LHCN-M2 (cell line): Measurements from ENCODE around the gene MYBPC1. TPM values are rescaled to one million over a fixed set of nuclear protein-coding genes. Genes with fewer than 3 reads are reported as not detected.

ENCODE experiments used
- DNase-seq: peaks from one replicate; pipeline ENCODE4 v3.0.0-alpha.2; 2012; ENCODE audit warnings: low read depth
- total RNA-seq: library from RNA; depleted of rRNA; stranded (reverse); fragments of >200 nt; gene quantifications from 2 replicates; pipeline ENCODE4 v1.2.3, GENCODE V29; 2014

The MYBPC1 gene
- total RNA-seq, 1 experiment from 2014 or later = not detected

DNA sequence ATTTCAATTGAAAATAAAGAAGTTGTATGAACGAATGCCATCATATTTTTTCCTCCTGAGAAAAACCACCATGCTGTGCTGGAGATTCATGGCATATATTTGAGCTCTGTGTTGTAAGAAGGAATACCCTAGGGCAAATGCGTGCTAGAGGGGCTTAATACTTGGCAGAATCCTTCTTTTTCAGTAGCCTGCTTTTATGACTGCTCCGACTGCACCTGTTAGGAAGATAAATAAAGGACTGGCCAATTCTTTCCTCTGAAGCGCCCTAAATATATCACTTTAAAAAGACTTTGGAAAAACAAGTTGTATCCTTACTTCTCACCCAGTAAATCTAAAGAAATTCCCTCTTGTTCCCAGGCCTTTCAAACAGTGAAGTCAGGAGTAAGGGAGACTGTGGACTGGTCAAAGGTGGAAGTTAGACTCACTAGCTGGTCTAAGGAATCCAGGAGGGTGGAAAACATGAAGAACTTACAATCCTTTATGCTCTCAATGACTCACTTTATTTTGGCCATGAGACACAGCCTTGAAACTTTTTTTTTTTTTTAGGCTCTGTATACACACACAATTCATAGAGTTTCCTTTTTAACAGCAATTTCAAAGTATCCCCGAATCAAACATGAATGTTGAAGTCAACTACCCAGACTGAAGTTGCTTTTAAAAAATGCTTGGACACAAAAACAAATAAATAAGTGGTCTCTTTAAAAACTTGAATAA lies 5.2 kb downstream of the MYBPC1 start:
- no peak for DNase-seq

DNA sequence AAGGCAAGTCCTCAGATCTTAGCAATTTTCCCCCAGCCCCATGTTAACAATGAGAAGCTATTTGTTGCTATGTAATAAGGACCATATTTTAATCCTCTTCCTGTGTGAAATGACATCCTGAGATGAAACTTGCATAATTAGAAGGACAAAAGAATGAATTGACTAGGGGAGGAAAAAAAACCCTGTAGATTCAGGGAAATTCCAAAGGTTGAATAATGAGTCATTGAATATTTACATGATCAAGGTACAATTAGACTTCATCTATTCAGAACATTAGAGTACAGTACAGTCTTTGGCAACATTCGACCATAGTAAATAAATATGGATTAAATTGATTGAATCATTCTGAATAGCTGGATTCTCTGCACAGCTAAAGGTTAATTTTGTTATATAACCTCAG lies 9.4 kb downstream of the MYBPC1 start:
- DNase-seq = no peak

DNA sequence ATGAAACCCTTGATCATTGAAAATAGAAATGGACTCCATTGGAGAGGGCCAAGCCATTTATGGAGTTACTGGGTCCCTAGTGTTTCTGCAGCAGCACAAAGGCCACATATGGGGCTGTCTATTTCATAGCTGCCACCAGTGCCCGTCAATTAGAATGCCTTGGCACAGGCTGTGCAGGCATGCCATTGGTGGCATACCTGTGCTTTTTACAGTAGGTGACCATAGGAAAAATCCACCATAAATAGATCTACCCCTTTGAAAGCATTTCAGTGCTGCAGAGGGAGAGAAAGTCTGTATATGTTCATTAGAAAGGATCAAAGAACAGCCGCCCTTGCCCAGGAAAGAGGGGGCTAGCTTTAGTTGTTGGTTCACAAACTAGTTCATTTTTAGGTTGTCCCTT lies 13.1 kb downstream of the MYBPC1 start:
- no peak for DNase-seq

DNA sequence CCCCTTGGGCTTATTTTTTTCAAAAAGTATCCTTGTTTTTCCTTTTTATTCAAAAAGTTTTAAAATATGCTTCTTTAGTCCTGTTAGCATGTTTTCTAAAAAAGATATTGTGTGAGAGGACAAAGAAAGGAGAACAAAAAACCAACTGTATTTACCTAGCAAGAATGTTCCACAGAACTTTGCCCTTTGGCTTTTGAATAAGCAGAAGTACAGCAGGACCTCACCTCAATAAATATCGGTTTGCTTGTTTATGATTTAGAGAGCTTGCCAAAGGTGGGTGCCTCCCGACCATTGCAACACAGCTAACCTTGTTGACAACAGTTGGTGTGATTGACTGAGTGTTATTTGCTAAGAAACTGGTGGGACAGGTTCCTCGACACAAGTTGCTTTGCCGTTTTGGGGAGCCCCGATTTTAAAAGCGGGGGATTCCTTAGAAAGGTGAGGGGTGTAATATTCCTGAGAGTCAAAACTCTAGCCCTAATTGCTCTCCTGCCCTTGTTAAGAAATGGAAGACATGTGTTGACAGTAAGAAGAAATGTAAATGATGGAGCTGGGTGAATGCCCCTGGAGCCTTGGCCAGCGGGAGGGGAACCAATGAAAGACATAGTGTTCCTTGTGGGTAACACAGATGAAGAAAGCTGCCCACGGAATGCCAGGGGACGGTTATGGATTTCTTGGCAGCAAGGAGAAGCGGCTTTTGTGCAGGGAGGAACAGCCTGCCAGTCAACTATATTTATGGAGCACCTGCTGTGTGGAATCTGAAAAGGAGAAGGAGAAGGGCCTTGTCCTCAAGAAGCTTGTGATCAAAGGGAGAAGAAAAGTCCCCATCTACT lies 13.7 kb downstream of the MYBPC1 start:
- no peak for DNase-seq

DNA sequence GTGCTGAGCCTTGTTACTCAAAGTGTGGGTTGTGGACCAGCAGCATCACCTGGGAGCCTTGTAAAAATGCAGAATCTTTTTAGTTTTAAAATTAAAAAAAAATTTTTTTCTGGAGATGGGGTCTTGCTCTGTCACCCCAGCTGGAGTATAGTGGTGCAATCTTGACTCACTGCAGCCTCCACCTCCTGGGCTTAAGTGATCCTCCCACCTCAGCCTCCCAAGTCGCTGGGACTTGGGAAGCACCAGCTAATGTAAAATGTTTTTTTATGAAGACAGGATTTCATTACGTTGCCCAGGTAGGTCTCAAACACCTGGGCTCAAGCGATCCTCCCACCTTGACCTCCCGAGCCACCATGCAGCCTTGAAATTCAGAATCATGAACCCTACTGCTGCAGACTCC lies 14.4 kb downstream of the MYBPC1 start:
- DNase-seq = no peak

DNA sequence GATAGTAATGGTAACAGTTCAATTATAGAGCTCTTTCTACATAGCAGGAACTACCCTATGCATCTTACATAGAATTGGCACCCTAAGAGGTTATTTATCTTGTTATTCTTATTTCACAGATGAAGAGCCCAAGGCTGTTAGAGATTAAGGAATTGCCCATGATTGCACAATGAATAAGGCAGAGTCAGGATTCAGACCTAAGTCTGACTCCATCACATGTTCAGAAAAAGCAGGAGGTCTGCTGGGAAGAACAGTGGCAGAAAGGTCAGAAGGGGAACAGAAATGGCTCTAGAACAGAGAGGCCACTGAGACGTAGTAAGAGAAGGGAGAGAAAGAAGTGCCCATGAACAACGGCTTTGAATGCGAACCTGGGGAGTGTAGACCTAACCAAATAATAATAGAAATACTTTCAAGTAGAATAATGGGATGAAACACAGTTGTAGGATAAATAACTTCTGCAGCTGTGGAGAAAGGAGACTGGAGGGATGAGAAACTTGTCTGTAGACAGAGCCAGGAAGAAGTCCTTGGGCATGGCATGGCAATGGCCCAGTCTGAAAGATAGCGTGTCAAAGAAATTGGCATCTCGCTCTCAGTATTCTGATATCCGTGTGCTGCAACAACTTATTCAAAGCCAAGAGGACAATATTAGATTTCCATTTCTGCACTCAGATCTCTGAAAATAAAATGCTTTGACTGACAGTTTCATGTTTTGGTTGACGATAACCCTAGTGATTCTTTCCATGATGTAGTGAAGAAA lies 17.6 kb downstream of the MYBPC1 start:
- no peak for DNase-seq

DNA sequence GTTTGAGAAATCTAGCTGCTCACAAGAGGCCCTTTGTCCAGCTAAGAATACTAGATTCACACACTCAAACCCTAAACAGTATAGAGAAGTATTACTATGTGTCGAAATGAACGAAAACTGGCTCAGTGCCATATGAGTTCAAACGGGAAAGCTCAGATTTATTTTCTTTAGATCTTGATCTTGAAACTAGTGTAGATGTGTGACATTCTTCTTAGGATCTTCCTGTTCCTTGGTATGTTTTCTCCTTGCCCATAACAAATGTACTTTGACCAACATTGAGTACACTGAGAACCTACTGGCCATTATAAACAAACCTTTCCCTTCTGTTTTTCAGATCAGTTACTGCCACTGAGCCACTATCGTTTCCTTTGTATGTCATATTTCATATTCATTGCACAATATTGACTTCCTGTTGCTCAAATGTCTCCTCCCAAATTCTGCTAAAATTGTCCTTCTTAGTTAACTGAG lies 21.3 kb downstream of the MYBPC1 start:
- DNase-seq = no peak

DNA sequence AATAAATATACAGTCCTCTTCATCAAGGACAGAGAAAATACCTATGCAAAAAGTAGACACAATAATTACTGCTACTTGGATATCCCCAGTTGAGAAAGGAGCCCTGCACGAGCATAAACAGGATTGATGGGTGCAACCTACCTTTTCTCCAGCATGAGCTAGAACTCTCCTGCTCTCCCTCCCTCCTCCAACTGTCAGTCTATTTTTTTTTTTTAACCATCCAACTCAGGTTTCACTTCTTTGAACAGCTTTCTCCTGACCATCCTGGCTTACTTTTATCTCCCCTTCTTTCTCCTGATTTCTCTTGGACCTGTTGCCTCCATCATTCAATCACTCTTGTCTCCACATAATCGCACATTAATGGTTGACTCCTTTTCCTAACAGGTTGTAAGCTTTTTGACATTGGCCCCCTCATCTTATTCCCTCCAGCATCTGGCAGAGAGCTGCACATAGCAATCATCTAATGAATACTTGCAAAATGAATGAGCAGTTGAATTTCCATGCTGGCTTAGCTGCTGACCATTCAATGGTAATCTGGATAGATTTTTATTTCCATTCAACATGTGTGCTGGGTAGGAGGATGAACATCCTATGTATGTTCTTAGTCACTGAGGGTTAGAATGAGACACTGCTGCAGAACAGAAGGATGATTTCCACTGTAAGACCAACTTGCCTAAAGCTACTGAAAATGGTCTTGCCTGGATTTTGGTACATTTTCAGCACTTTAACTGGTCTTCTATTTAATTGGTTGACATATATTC lies 24.4 kb downstream of the MYBPC1 start:
- no peak for DNase-seq

DNA sequence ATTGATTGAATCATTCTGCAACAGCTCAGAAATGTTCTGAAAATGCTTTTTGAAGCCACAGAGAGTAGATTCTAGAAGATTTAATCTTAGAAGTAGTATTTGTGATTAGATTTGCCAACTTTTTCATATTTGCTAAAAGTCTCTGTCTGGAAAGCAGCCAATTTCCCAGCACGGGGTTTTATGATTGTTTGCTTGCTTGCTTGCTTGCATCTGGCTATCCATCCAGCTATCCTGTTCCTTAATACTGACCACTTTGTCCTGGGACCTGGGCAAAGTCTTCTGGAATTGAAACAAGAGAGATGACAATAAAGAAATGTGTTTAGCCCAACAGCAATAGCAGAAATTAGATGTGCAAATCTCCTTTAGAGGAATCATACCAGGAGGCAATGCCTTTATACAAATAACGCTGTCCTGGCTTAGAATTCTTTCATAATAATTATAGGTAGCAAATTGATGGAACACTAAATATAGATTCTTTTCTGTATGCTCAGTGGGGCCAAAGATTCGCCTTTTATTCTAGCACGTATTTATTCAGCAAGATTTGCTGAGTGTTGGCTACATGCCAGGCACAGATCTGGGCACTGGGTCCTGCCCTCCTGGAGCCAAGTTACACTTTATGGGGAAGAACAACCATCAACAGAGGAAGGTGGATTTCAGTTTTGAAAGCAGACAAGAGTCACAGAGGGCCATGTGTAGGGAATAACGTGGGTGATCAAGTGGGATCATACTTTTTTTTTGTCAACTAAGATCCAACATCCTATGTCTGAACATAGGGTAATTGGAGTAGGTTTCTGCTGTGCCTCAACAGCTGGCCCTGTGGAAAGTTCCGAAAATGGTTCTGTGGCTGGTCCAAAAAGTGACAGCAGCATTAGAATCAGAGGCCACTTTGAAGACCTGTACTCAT lies 25.3 kb downstream of the MYBPC1 start:
- no peak for DNase-seq

DNA sequence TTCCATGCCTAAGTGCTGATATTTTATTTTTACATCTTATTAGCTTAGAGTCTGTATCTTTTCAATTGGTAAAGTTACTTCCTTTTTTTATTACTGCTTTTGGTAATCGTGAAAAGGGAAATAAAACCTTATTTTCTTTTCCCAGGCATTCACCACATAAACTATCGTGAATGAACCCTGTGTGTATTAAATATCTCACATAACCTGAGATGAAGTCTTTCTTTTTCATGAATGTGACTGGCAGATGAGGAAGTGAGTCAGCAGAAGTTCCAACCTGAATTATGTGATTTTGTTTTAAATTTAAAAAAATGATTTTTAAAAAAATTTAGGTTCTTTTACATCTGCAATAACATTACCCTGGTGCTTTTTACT lies 26.0 kb downstream of the MYBPC1 start:
- DNase-seq = no peak

DNA sequence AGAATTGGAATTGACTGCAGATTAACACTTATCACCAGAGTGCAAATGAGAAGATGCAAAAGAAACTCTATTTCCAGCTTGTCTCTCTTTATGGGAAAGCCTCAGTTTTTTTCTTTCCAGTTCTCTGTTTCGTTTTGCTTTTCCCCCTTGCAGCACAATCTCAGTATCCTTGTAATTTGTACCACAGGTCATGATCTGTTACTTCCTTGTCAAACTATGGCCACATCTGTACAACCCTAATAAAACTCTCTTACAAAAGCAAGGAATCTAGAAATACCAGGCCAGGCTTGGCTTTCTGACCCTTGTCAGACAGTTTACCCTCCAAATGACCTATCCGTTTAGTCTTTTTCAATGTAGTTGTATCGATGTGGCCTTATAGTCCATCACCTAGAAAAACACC lies 33.9 kb downstream of the MYBPC1 start:
- DNase-seq = no peak

DNA sequence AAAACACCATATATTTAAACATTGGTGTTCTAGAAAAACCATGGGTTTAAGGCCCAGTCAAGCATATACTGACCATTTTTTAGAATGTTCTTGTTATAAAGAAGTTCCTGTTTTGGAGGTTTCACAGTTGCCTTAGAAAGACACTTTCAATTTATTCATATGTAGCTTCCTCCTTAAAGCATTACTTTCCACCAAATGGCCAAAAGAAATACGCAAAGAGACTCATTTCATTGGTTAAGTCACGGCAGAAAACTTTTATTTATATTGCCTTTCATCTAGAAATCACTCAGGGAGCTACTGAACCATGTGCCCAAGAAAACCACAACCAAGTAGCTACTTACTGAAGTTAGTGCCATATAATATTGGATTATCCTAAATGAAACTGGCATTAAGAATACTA lies 40.0 kb downstream of the MYBPC1 start:
- DNase-seq = no peak

DNA sequence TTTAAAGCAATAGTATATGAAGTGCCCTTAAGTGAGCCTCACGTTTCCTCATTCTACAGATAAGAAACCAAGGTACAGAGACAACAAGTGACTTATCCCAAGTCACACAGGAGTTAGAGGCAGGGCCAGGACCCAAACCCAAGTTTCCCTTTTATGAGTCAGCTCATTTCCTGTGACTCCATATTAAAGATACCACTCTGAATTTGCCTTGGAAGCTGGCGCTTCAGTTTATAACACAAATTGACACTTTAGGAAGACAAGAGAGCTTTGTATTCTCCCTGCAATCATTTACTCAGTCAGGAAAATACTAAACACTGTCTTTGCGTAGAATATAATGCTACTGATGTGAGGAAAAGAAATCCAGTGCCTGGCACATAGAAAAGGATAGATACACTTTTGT lies 43.2 kb downstream of the MYBPC1 start:
- DNase-seq = no peak

DNA sequence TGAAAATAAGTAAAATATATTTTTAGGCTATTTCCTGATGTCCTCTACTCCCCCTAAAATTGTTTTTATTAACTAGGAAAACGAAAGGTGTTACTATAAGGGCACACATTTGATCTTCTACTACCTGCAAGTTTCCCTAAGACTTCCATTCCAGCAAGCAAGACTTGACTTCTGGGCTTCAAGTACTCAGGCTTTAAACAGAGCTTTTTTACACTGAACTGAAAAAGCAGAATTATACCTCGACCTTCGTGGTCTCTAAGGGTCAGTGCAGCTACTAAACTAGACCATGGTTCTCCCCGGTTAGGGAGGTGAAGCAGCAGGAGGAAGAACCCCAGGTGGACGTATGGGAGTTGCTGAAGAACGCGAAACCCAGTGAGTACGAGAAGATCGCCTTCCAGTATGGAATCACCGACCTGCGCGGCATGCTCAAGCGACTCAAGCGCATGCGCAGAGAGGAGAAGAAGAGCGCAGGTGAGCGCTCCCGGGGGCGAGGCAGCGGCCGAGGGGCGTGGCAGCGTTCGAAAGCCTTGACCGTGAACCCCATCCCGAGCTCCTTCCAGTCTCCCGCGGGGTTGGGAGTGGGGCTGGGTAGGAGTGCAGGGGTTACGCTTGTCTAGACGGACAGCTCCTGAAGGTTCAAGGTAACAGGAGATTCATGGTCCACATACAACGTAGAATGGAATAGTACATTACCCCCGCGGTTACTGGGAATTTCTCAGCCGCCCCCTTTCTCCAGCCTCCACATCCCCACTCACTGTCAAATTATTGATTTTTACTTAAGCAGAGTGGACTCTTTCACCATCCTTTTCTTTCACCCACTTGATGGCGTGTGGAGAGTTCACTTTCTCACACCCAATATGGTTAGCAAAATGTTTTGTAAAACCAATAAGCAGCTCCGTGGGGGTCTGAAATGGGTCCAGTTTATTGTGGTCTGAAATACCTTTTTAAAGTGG lies 47.6 kb downstream of the MYBPC1 start:
- no peak for DNase-seq

DNA sequence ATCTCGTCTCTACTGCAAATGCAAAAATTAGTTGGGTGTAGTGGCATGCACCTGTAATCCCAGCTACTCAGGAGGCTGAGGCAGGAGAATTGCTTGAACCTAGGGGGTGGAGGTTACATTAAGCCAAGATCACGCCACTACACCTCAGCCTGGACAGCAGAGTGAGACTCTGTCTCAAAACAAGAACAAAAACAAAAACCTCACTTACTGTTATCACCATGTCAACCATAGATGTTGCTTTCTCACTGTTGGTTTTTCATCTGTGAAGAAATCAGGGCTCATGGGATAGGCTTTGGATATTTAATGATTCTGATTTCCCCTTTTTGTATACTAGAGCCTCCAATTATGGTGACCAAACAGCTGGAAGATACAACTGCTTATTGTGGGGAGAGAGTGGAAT lies 52.9 kb downstream of the MYBPC1 start:
- DNase-seq = no peak

DNA sequence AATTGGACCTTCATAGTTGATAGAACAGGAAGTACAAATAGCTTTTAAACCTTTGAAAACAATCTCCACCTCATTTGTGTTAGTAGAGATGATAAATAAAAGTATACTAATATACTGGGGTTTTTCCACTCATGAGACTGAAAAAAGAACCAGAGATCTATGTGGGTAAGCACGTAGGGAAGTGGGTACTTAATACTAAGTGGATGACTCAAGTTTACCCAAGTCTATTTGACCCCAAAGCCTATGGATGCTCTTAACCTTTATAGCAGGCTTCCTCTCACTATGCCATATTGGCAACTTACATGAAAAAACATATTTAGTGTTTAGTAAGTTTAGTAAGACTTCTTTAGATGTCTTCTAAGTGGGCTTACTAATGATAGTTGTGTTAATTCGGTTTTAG lies 53.4 kb downstream of the MYBPC1 start:
- no peak for DNase-seq

DNA sequence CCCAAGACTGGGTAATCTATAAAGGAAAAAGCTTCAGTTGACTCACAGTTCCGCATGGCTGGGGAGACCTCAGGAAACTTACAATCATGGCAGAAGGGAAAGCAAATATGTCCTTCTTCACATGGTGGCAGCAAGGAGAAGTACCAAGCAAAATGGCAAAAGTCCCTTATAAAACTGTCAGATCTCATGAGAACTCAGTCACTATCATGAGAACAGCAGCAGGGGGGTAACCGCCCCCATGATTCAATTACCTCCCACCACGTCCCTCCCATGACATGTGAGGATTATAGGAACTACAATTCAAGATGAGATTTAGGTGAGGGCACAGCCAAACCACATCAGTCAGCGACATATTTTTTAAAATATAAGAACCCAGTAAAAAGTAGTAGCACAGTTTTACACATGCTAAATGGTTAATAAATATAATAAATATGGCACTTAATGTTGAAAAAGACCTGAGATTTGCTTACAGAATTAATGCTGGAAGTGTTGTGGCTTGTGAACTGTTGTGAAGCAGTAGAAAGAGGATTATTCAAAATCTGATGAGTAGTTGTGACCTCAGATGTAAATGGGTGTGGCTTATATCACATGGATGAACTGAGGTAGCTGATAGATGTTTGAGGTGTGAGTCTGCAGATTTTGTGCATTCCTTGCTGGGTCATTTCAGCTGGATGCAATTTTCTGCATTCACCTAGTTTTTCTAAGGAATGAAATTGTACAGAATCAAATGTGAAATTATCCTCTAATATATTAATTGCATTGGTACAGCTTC lies 55.8 kb downstream of the MYBPC1 start:
- DNase-seq = no peak

DNA sequence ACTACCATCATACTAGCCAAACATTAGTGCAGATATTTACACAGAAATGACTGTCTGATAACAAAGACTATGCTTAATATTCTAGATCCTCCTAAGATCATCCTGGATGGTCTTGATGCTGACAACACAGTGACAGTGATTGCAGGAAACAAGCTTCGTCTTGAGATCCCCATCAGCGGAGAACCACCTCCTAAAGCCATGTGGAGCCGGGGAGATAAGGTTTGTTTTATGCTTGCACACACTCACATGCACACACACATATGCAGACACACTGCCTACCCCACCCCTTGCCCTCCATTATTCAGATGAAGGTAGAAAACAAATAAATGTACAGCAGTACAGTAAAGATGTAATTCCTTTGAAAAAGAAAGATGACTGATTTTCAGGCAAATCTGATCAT lies 58.3 kb downstream of the MYBPC1 start:
- no peak for DNase-seq

DNA sequence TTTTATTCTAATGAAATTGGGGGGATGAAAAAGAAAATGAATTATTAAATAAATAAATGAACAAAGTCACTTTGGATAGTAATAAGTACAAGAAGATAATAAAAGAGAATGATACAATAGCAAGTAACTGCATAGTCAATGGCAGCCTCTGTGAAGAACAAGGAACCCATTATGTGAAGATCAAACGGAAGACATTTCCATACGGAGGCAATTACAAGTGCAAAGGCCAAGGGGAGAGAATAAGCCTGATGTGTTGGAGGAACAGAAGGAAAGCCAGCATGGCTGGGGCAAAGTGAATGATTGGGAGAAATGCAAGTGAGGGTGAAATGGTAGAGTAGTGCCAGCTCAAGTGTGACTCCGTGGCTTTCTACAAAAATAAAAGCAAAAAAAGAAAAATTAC lies 58.7 kb downstream of the MYBPC1 start:
- DNase-seq = no peak
